Endothelial cell (in vitro differentiated cells): ENCODE data around the gene SYCE3. TPM values are rescaled to one million over a fixed set of nuclear protein-coding genes. Genes with fewer than 3 reads are reported as not detected.

Experiments
- DNase-seq: peaks from one replicate; pipeline ENCODE4 v3.0.0; 2021; ENCODE audit warnings: low spot score
- H3K27ac Mint-ChIP-seq: one replicate; pipeline ENCODE4 v1.8.0; 2021; ENCODE audit warnings: mixed read lengths, inconsistent platforms; ENCODE audit not compliant: unreplicated experiment
- H3K27me3 Mint-ChIP-seq: one replicate; pipeline ENCODE4 v1.8.0; 2021; ENCODE audit warnings: mild to moderate bottlenecking, moderate library complexity, mixed read lengths, inconsistent platforms; ENCODE audit not compliant: unreplicated experiment
- H3K36me3 Mint-ChIP-seq: one replicate; pipeline ENCODE4 v1.8.0; 2021; ENCODE audit warnings: mild to moderate bottlenecking, low read depth, mixed read lengths, inconsistent platforms; ENCODE audit not compliant: unreplicated experiment
- H3K4me1 Mint-ChIP-seq: one replicate; pipeline ENCODE4 v1.8.0; 2021; ENCODE audit warnings: mild to moderate bottlenecking, mixed read lengths, inconsistent platforms; ENCODE audit not compliant: unreplicated experiment
- H3K4me3 Mint-ChIP-seq: one replicate; pipeline ENCODE4 v1.8.0; 2021; ENCODE audit warnings: mild to moderate bottlenecking, mixed read lengths, inconsistent platforms; ENCODE audit not compliant: unreplicated experiment
- H3K9me3 Mint-ChIP-seq: one replicate; pipeline ENCODE4 v1.8.0; 2021; ENCODE audit warnings: mixed read lengths, inconsistent platforms; ENCODE audit not compliant: unreplicated experiment
- total RNA-seq: library from RNA; stranded (reverse); fragmentation: NEBNext Ultra II Directional; extraction: Animal tissue kit (Norgen Biotek cat#: 25700); gene quantifications from one replicate; pipeline ENCODE4 v1.2.1, GENCODE V29; 2021; ENCODE audit not compliant: unreplicated experiment
- TF ChIP-seq, protein P1 (sequence below): fragments of 200-600 bp; sonication (generic); IDR thresholded peaks from one replicate; pipeline ENCODE4 v1.5.0; 2021; ENCODE audit warnings: antibody characterized with exemption; ENCODE audit not compliant: unreplicated experiment

SYCE3 gene
- total RNA-seq, 1 donor from 2014 or later = not detected

DNA sequence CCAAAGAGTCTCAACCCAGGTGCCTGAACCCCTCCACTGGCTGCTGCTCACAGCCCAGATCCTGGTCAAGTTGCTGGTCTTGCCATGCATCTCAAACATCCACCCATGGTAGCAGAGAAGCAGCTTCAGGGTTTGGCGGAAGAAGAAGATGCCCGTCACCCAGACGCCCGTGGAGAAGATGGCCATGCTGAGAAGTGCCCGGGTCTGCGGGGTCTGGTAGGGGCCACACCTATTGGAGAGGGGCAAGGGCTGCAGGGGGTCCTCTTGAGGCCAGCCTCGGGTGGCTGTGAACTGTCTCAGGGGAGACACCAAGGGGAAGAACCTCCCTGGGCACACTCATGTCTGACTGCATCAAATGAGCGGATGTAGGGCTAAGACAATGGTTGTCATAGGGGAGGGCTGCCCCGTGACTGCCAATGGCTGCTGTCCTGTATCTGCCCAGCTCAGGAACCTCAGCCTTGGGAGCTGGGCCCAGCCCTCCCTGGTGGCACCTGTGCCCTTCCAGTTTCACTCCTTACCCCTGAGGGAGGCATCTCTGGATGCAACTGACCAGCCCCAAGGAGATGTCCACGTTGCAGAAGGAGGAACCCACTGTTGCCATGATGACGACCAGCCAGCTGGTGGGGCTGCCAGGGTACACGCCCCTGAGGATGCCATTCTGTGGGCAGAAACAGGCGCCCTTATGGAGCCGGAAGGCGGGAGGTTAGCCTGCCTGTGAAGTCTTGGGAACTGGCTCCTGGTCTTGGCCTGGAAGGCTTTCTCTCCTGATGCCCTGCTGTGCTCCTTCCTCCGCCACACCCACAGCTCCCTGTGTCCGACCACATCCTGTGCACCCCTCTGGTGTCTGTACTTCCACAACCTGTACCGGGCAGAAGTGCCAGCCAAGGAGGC, 14.3 kb upstream of the SYCE3 start:
- no peak for DNase-seq
- H3K27me3 Mint-ChIP-seq = peaks cover 11% of the 10 kb centered on the region
- no peaks in the 10 kb centered on the region for H3K4me1 Mint-ChIP-seq
- TF ChIP-seq, protein P1, sequence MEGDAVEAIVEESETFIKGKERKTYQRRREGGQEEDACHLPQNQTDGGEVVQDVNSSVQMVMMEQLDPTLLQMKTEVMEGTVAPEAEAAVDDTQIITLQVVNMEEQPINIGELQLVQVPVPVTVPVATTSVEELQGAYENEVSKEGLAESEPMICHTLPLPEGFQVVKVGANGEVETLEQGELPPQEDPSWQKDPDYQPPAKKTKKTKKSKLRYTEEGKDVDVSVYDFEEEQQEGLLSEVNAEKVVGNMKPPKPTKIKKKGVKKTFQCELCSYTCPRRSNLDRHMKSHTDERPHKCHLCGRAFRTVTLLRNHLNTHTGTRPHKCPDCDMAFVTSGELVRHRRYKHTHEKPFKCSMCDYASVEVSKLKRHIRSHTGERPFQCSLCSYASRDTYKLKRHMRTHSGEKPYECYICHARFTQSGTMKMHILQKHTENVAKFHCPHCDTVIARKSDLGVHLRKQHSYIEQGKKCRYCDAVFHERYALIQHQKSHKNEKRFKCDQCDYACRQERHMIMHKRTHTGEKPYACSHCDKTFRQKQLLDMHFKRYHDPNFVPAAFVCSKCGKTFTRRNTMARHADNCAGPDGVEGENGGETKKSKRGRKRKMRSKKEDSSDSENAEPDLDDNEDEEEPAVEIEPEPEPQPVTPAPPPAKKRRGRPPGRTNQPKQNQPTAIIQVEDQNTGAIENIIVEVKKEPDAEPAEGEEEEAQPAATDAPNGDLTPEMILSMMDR = no peak
- H3K4me3 Mint-ChIP-seq = peak overlapping the region; percentile 51
- no peak overlapping the region for H3K27ac Mint-ChIP-seq
- H3K9me3 Mint-ChIP-seq = no peaks in the 10 kb centered on the region
- peaks cover 10% of the 10 kb centered on the region for H3K36me3 Mint-ChIP-seq

DNA sequence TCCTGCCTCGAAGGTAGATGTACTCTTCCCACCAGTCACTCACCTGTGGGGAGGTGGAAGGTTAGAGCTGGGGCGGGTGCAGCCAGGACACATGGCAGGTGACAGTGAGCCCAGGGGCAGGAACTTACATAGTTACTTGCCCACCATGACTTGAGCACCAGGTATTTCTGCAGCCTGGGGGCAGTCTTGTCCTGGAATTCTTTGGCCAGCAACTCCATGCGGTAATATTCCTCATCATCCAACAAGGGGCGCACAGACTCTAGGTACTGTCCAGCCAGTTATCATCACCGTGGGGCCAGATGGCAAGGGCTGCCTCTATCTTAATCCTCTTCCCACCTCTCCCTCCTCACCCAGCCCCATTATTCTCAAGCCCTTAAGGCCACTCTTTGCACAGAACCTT, 13.4 kb upstream of the SYCE3 start:
- H3K27ac Mint-ChIP-seq = no peak overlapping the region
- no peaks in the 10 kb centered on the region for H3K4me1 Mint-ChIP-seq
- H3K36me3 Mint-ChIP-seq = peaks cover 15% of the 10 kb centered on the region
- peak; percentile 21 for DNase-seq
- H3K27me3 Mint-ChIP-seq = peaks cover 9% of the 10 kb centered on the region
- TF ChIP-seq, protein P1 = no peak
- H3K9me3 Mint-ChIP-seq = no peaks in the 10 kb centered on the region
- peak overlapping the region; percentile 74 for H3K4me3 Mint-ChIP-seq

DNA sequence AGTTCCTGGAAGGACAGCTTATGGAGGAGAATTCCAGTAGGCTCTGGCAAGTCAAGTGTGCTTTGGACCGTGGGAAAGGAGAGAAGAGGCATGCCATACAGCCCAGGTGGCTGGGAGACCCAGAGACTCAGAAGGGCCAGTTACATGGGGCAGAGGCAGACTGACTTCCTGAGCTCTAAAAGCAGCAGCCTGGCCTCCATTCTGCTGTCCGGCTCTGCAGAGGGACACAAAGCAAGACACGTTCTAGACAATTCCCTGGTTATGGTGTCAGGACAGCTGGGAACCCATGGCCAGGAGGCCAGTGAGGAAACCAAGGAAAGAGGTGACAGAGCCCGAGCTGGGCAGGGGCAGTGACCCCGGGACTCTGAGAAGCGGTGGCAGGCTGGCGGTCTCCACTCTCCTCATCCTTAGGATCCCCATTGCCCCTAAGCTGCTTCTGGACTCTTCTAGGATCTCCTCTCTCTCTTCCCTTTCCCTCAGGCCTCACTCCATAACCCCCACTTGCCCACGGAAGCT, 12.8 kb upstream of the SYCE3 start:
- no peak for DNase-seq
- H3K36me3 Mint-ChIP-seq = peaks cover 21% of the 10 kb centered on the region
- H3K27ac Mint-ChIP-seq = no peak overlapping the region
- peaks cover 9% of the 10 kb centered on the region for H3K27me3 Mint-ChIP-seq
- TF ChIP-seq, protein P1 = no peak
- no peak overlapping the region for H3K4me3 Mint-ChIP-seq
- H3K4me1 Mint-ChIP-seq = no peaks in the 10 kb centered on the region
- no peaks in the 10 kb centered on the region for H3K9me3 Mint-ChIP-seq

DNA sequence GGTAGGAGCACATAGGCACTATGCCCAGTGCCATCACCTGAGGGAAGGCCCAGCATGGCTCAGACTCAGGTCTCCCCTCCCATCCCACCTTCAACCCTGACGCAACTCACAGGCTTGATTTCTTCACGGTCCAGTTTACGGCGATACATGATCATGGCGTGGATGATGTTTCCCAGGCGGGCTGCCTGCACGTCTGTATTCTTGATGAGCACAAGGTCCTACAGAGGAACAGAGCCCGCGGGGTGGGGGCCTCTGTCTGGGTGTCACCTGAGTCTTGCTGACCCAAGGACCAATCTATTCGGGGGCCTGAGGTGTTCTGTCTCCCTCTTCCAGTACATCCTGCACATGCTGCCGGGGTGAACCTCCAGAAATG, 11.7 kb upstream of the SYCE3 start:
- no peaks in the 10 kb centered on the region for H3K4me1 Mint-ChIP-seq
- H3K27ac Mint-ChIP-seq = no peak overlapping the region
- DNase-seq = no peak

More for the DNA sequence above, 11.7 kb upstream of the SYCE3 start:
- Mint-ChIP-seq H3K27me3 (peaks cover 9% of the 10 kb centered on the region), H3K9me3 (no peaks in the 10 kb centered on the region), H3K4me3 (no peak overlapping the region), H3K36me3 (peaks cover 27% of the 10 kb centered on the region)
- TF ChIP-seq, protein P1 = no peak
